ENCODE data around the gene SLC25A15. TPM values are rescaled to one million over a fixed set of nuclear protein-coding genes. Genes with fewer than 3 reads are reported as not detected.

SLC25A15 gene
- polyA plus RNA-seq, 1 of the 3 experiments (the other 2 are of a cell fraction), result 15.2 TPM

GRCh38 chr13:40770934-40771618 lies 18.3 kb upstream of the SLC25A15 start, which contains the start of gene MRPS31 (continued):
- TF ChIP-seq SMC3 (IDR thresholded peaks at IDR 0.05; ENCODE audit: low read depth, low read length), result no peak
- TF ChIP-seq CHD2 (IDR thresholded peaks at IDR 0.05; ENCODE audit: low read length, partially characterized antibody), result peak; percentile 96
- TF ChIP-seq, protein P1, sequence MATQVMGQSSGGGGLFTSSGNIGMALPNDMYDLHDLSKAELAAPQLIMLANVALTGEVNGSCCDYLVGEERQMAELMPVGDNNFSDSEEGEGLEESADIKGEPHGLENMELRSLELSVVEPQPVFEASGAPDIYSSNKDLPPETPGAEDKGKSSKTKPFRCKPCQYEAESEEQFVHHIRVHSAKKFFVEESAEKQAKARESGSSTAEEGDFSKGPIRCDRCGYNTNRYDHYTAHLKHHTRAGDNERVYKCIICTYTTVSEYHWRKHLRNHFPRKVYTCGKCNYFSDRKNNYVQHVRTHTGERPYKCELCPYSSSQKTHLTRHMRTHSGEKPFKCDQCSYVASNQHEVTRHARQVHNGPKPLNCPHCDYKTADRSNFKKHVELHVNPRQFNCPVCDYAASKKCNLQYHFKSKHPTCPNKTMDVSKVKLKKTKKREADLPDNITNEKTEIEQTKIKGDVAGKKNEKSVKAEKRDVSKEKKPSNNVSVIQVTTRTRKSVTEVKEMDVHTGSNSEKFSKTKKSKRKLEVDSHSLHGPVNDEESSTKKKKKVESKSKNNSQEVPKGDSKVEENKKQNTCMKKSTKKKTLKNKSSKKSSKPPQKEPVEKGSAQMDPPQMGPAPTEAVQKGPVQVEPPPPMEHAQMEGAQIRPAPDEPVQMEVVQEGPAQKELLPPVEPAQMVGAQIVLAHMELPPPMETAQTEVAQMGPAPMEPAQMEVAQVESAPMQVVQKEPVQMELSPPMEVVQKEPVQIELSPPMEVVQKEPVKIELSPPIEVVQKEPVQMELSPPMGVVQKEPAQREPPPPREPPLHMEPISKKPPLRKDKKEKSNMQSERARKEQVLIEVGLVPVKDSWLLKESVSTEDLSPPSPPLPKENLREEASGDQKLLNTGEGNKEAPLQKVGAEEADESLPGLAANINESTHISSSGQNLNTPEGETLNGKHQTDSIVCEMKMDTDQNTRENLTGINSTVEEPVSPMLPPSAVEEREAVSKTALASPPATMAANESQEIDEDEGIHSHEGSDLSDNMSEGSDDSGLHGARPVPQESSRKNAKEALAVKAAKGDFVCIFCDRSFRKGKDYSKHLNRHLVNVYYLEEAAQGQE (IDR thresholded peaks at IDR 0.05; ENCODE audit: low read depth, low read length), result peak; percentile 45; the same call in 1 of the 2 replicates
- TF ChIP-seq, protein P2, sequence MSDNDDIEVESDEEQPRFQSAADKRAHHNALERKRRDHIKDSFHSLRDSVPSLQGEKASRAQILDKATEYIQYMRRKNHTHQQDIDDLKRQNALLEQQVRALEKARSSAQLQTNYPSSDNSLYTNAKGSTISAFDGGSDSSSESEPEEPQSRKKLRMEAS (IDR thresholded peaks at IDR 0.05; ENCODE audit: low read depth), result peak; percentile 67
- peak; percentile 85; the same call in 1 of the 2 replicates for TF ChIP-seq TAF1 (IDR thresholded peaks at IDR 0.05; ENCODE audit: borderline replicate concordance, low read depth, low read length)
- TF ChIP-seq GABPA (IDR thresholded peaks at IDR 0.05; ENCODE audit: low read depth), result peak; percentile 100
- peak; percentile 28; the same call in 1 of the 2 replicates for TF ChIP-seq TCF12 (IDR thresholded peaks at IDR 0.05)
- TF ChIP-seq MXI1 (IDR thresholded peaks at IDR 0.05; ENCODE audit: low read depth, low read length), result peak; percentile 87
- peak; percentile 53 for TF ChIP-seq IRF3 (IDR thresholded peaks at IDR 0.05; ENCODE audit: low read depth, low read length)
- TF ChIP-seq NFIC (IDR thresholded peaks at IDR 0.05; ENCODE audit: borderline replicate concordance), result no peak; the same call in 1 of the 2 replicates
- TF ChIP-seq RAD21 (IDR thresholded peaks at IDR 0.05; ENCODE audit: low read length), result no peak
- no peak for TF ChIP-seq JUND (IDR thresholded peaks at IDR 0.05)
- no peak for TF ChIP-seq NRF1 (IDR thresholded peaks at IDR 0.05; ENCODE audit: low read depth, low read length)
- TF ChIP-seq POLR2AphosphoS5 (IDR thresholded peaks at IDR 0.05; ENCODE audit: low read depth, low read length), result peak; percentile 92

- Histone ChIP-seq H2AFZ (ENCODE audit: low read depth) (no peak overlapping the region), H4K20me1 (ENCODE audit: insufficient read depth) (no peaks in the 10 kb centered on the region), H3K4me3 (ENCODE audit: low read depth in 2 of 2, low read length in 1 of 2) (no peak overlapping the region), H3K27me3 (ENCODE audit: insufficient read depth) (no peaks in the 10 kb centered on the region), H3K4me1 (ENCODE audit: control insufficient read depth in 1 of 2, insufficient read depth in 2 of 2, low read depth in 1 of 2, low read length in 1 of 2) (peaks cover 8% of the 10 kb centered on the region in 2 experiments; a peak in 2 of 4 replicates), H3K27ac (ENCODE audit: low read depth in 2 of 2, low read length in 1 of 2) (no peak overlapping the region), H3K79me2 (ENCODE audit: insufficient read depth) (peaks cover 17% of the 10 kb centered on the region), H3F3A (replicated peaks; ENCODE audit: insufficient read depth) (peaks cover 12% of the 10 kb centered on the region), H3K9ac (no peak overlapping the region), H3K9me2 (no peaks in the 10 kb centered on the region), H3K36me3 (replicated peaks in 1 of 2; ENCODE audit: control insufficient read depth in 1 of 2, insufficient read depth in 2 of 2, low read length in 1 of 2) (no peaks in the 10 kb centered on the region), H3K9me3 (no peaks in the 10 kb centered on the region), H3K4me2 (no peak overlapping the region)
- POLR2A ChIA-PET, result interaction anchor here (0.5 kb wide), 1 partner anchor 112 kb away, joined by 3 read pairs; no protein-coding TSS in a partner anchor
- CTCF ChIA-PET, result interaction anchor here (0.7 to 1.2 kb wide), 2 partner anchors 16 to 17 kb away, joined by 3 read pairs; no protein-coding TSS in a partner anchor
- 92% methylated on average over 5 of the region's 6 CpGs for WGBS (ENCODE audit: low lambda C conversion rate)
- no peak for DNase-seq
- no peak for TF ChIP-seq NFIC (IDR thresholded peaks at IDR 0.05; ENCODE audit: borderline replicate concordance)
- no peak for TF ChIP-seq FOXM1 (IDR thresholded peaks at IDR 0.05; ENCODE audit: low read depth)
- TF ChIP-seq, protein P3, sequence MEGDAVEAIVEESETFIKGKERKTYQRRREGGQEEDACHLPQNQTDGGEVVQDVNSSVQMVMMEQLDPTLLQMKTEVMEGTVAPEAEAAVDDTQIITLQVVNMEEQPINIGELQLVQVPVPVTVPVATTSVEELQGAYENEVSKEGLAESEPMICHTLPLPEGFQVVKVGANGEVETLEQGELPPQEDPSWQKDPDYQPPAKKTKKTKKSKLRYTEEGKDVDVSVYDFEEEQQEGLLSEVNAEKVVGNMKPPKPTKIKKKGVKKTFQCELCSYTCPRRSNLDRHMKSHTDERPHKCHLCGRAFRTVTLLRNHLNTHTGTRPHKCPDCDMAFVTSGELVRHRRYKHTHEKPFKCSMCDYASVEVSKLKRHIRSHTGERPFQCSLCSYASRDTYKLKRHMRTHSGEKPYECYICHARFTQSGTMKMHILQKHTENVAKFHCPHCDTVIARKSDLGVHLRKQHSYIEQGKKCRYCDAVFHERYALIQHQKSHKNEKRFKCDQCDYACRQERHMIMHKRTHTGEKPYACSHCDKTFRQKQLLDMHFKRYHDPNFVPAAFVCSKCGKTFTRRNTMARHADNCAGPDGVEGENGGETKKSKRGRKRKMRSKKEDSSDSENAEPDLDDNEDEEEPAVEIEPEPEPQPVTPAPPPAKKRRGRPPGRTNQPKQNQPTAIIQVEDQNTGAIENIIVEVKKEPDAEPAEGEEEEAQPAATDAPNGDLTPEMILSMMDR (IDR thresholded peaks at IDR 0.05), result no peak
- no peak for TF ChIP-seq RCOR1 (IDR thresholded peaks at IDR 0.05; ENCODE audit: low read length)
- TF ChIP-seq YY1 (IDR thresholded peaks at IDR 0.05; ENCODE audit: low read depth), result no peak
- no peak for TF ChIP-seq SIN3A (IDR thresholded peaks at IDR 0.05; ENCODE audit: borderline replicate concordance, low read depth, low read length)
- no peak for TF ChIP-seq EP300 (IDR thresholded peaks at IDR 0.05; ENCODE audit: borderline replicate concordance in 1 of 2, low read depth in 1 of 2, low read length in 1 of 2)
- no peak for TF ChIP-seq RXRA (IDR thresholded peaks at IDR 0.05; ENCODE audit: borderline replicate concordance, low read depth)
These were observed 16.5 kb upstream of the SLC25A15 start for GRCh38 chr13:40772765-40773473.

Data from SK-N-SH (cell line).